KMS-11 (cell line): ENCODE results near the gene EDAR.

ENCODE experiments used
- H2AFZ ChIP-seq: fragments of 200-600 bp; sonication (generic); 2 replicates; pipeline ENCODE4 v1.6.1; 2016; ENCODE audit warnings: antibody characterized with exemption, mixed run types, low read depth
- H3K27ac ChIP-seq: fragments of 200-600 bp; sonication (generic); 2 replicates; pipeline ENCODE4 v1.6.1; 2016; ENCODE audit warnings: mild to moderate bottlenecking, mixed run types
- H3K27me3 ChIP-seq: fragments of 200-600 bp; sonication (generic); 2 replicates; pipeline ENCODE4 v1.6.1; 2017; ENCODE audit warnings: mild to moderate bottlenecking, low read depth, mixed run types, moderate library complexity; ENCODE audit not compliant: insufficient read depth
- H3K36me3 ChIP-seq: fragments of 200-600 bp; sonication (generic); 2 replicates; pipeline ENCODE4 v1.6.1; 2017; ENCODE audit warnings: mild to moderate bottlenecking, mixed run types; ENCODE audit not compliant: insufficient read depth
- H3K4me1 ChIP-seq: fragments of 200-600 bp; sonication (generic); 2 replicates; pipeline ENCODE4 v1.6.1; 2016; ENCODE audit warnings: mild to moderate bottlenecking, low read depth, mixed run types; ENCODE audit not compliant: poor library complexity, severe bottlenecking
- H3K4me2 ChIP-seq: fragments of 200-600 bp; sonication (generic); 2 replicates; pipeline ENCODE4 v1.7.0; 2016; ENCODE audit warnings: mild to moderate bottlenecking, mixed run types
- H3K4me3 ChIP-seq: fragments of 200-600 bp; sonication (generic); IDR thresholded peaks from 2 replicates; pipeline ENCODE4 v1.6.1; 2017; ENCODE audit warnings: low read depth, low read length, mixed read lengths; ENCODE audit not compliant: insufficient read depth
- H3K79me2 ChIP-seq: fragments of 200-600 bp; sonication (generic); 2 replicates; pipeline ENCODE4 v1.6.1; 2016; ENCODE audit warnings: low read depth, mixed run types; ENCODE audit not compliant: insufficient read depth
- H3K9ac ChIP-seq: fragments of 200-600 bp; sonication (generic); 2 replicates; pipeline ENCODE4 v1.6.1; 2016; ENCODE audit warnings: mild to moderate bottlenecking, mixed run types
- H4K20me1 ChIP-seq: fragments of 200-600 bp; sonication (generic); 2 replicates; pipeline ENCODE4 v1.6.1; 2016; ENCODE audit warnings: mild to moderate bottlenecking, mixed run types; ENCODE audit not compliant: insufficient read depth
- CTCF ChIP-seq: fragments of 200-600 bp; sonication (generic); conservative IDR thresholded peaks from 2 replicates; pipeline ENCODE4 v1.6.1; 2017; ENCODE audit warnings: low read depth, mild to moderate bottlenecking, antibody characterized with exemption, low read length, moderate library complexity, mixed read lengths

EDAR gene

GRCh38 chr2:108916796-108917421 is 72.1 kb downstream of the EDAR start:
- H3K9ac ChIP-seq = no peak overlapping the region
- H3K4me3 ChIP-seq = no peak overlapping the region
- H3K27me3 ChIP-seq = no peaks in the 10 kb centered on the region
- H3K36me3 ChIP-seq = no peaks in the 10 kb centered on the region
- TF ChIP-seq CTCF = no peak
- no peaks in the 10 kb centered on the region for H3K79me2 ChIP-seq
- no peak overlapping the region for H3K27ac ChIP-seq
- H4K20me1 ChIP-seq = no peaks in the 10 kb centered on the region
- H3K4me2 ChIP-seq = no peak overlapping the region
- H2AFZ ChIP-seq = no peak overlapping the region
- no peaks in the 10 kb centered on the region for H3K4me1 ChIP-seq

- H4K20me1 ChIP-seq = no peaks in the 10 kb centered on the region
- H3K36me3 ChIP-seq = no peaks in the 10 kb centered on the region
- no peak overlapping the region for H3K4me2 ChIP-seq
- no peak for TF ChIP-seq CTCF
- no peaks in the 10 kb centered on the region for H3K79me2 ChIP-seq
- H3K4me1 ChIP-seq = no peaks in the 10 kb centered on the region
- no peak overlapping the region for H2AFZ ChIP-seq
- H3K27me3 ChIP-seq = no peaks in the 10 kb centered on the region
- H3K27ac ChIP-seq = no peak overlapping the region
- H3K9ac ChIP-seq = no peak overlapping the region
- no peak overlapping the region for H3K4me3 ChIP-seq
Observed at GRCh38 chr2:108916122-108916795, 72.8 kb downstream of the EDAR start.

GRCh38 chr2:108912629-108912902 is 76.5 kb downstream of the EDAR start:
- H3K79me2 ChIP-seq = no peaks in the 10 kb centered on the region
- no peak overlapping the region for H3K27ac ChIP-seq
- H3K4me3 ChIP-seq = no peak overlapping the region
- H3K4me1 ChIP-seq = no peaks in the 10 kb centered on the region
- no peaks in the 10 kb centered on the region for H3K27me3 ChIP-seq
- H3K36me3 ChIP-seq = no peaks in the 10 kb centered on the region
- H2AFZ ChIP-seq = no peak overlapping the region
- no peaks in the 10 kb centered on the region for H4K20me1 ChIP-seq
- H3K9ac ChIP-seq = no peak overlapping the region
- no peak for TF ChIP-seq CTCF
- no peak overlapping the region for H3K4me2 ChIP-seq

- Histone ChIP-seq H3K4me1 (no peaks in the 10 kb centered on the region), H3K9ac (no peak overlapping the region), H3K27me3 (no peaks in the 10 kb centered on the region), H2AFZ (no peak overlapping the region), H3K4me2 (no peak overlapping the region), H4K20me1 (no peaks in the 10 kb centered on the region), H3K79me2 (no peaks in the 10 kb centered on the region), H3K27ac (no peak overlapping the region), H3K36me3 (no peaks in the 10 kb centered on the region), H3K4me3 (no peak overlapping the region)
- no peak for TF ChIP-seq CTCF
Observed at GRCh38 chr2:108911807-108912628, 77.0 kb downstream of the EDAR start.
